WTC11 (cell line): ENCODE data around the gene ZSWIM6. TPM values are rescaled to one million over a fixed set of nuclear protein-coding genes. Genes with fewer than 3 reads are reported as not detected.

ENCODE experiments used
- ATAC-seq: fragments of 200-7000 bp; cut with Tn5 transposase; 2 replicates; pipeline ENCODE4 v1.10.0; 2021; ENCODE audit warnings: mild to moderate bottlenecking, moderate library complexity
- CTCF ChIA-PET: fragments of 300-600 bp; sonication (Branson Sonifier 250); formaldehyde crosslinking; loops from one replicate; lab custom pipeline; 2021; ENCODE audit warnings: antibody characterized with exemption; lab: Charles Lee
- POLR2A ChIA-PET: fragments of 350-600 bp; sonication (Branson Sonifier 250); formaldehyde crosslinking; loops from one replicate; lab custom pipeline; 2021; ENCODE audit warnings: antibody characterized with exemption; lab: Charles Lee
- DNase-seq: peaks from one replicate; pipeline ENCODE4 v3.0.0; 2021; ENCODE audit warnings: low spot score
- H3K27ac Mint-ChIP-seq: 2 replicates; pipeline ENCODE4 v1.8.0; 2021; ENCODE audit warnings: mixed read lengths
- H3K27me3 Mint-ChIP-seq: 2 replicates; pipeline ENCODE4 v1.8.0; 2021; ENCODE audit warnings: low read depth, mild to moderate bottlenecking, moderate library complexity, mixed read lengths
- H3K36me3 Mint-ChIP-seq: 2 replicates; pipeline ENCODE4 v1.8.0; 2021; ENCODE audit warnings: mixed read lengths
- H3K4me1 Mint-ChIP-seq: 2 replicates; pipeline ENCODE4 v1.8.0; 2022; ENCODE audit warnings: mixed read lengths
- H3K4me3 Mint-ChIP-seq: 2 replicates; pipeline ENCODE4 v1.8.0; 2021; ENCODE audit warnings: mild to moderate bottlenecking, moderate library complexity, mixed read lengths
- H3K9me3 Mint-ChIP-seq: 2 replicates; pipeline ENCODE4 v1.8.0; 2021; ENCODE audit warnings: mixed read lengths
- ATF1 ChIP-seq: sonication (generic); formaldehyde crosslinking; IDR thresholded peaks from 2 replicates; pipeline ENCODE4 v1.8.1; 2023; ENCODE audit warnings: mild to moderate bottlenecking, moderate library complexity, missing genetic modification reagents
- ATF3 ChIP-seq: sonication (generic); formaldehyde crosslinking; conservative IDR thresholded peaks from 2 replicates; pipeline ENCODE4 v1.8.1; 2022; ENCODE audit warnings: mild to moderate bottlenecking, missing genetic modification reagents
- CREM ChIP-seq: sonication (generic); formaldehyde crosslinking; IDR thresholded peaks from 2 replicates; pipeline ENCODE4 v1.8.1; 2022; ENCODE audit warnings: mild to moderate bottlenecking, missing genetic modification reagents, moderate library complexity
- E2F4 ChIP-seq: sonication (generic); formaldehyde crosslinking; IDR thresholded peaks from 2 replicates; pipeline ENCODE4 v1.8.1; 2022; ENCODE audit warnings: low read depth, mild to moderate bottlenecking, moderate library complexity, missing genetic modification reagents, borderline replicate concordance
- FOXP4 ChIP-seq: sonication (generic); formaldehyde crosslinking; IDR thresholded peaks from 2 replicates; pipeline ENCODE4 v1.8.0; 2022; ENCODE audit warnings: mild to moderate bottlenecking, missing genetic modification reagents
- GABPB1 ChIP-seq: sonication (generic); formaldehyde crosslinking; IDR thresholded peaks from 2 replicates; pipeline ENCODE4 v1.8.1; 2023; ENCODE audit warnings: mild to moderate bottlenecking, missing genetic modification reagents
- GRHL2 ChIP-seq: fragments of 250-450 bp; sonication (Bioruptor Pico); IDR thresholded peaks from 2 replicates; pipeline ENCODE4 v1.8.0; 2022; ENCODE audit warnings: mild to moderate bottlenecking, moderate library complexity; ENCODE audit not compliant: insufficient replicate concordance, severe bottlenecking
- MAX ChIP-seq: sonication (generic); formaldehyde crosslinking; IDR thresholded peaks from 2 replicates; pipeline ENCODE4 v1.8.0; 2022; ENCODE audit warnings: mild to moderate bottlenecking, missing genetic modification reagents
- MXD4 ChIP-seq: fragments of 250-450 bp; sonication (Bioruptor Pico); IDR thresholded peaks from 2 replicates; pipeline ENCODE4 v1.8.0; 2021; ENCODE audit warnings: mild to moderate bottlenecking, moderate library complexity, borderline replicate concordance
- MYBL2 ChIP-seq: sonication (generic); formaldehyde crosslinking; IDR thresholded peaks from 2 replicates; pipeline ENCODE4 v1.8.1; 2023; ENCODE audit warnings: mild to moderate bottlenecking, moderate library complexity, missing genetic modification reagents
- PRRX2 ChIP-seq: fragments of 250-450 bp; sonication (Bioruptor Pico); IDR thresholded peaks from 2 replicates; pipeline ENCODE4 v1.8.0; 2021; ENCODE audit warnings: mild to moderate bottlenecking
- SP1 ChIP-seq: sonication (generic); formaldehyde crosslinking; conservative IDR thresholded peaks from 2 replicates; pipeline ENCODE4 v1.8.1; 2022; ENCODE audit warnings: missing genetic modification reagents
- STAT6 ChIP-seq: sonication (generic); formaldehyde crosslinking; conservative IDR thresholded peaks from 2 replicates; pipeline ENCODE4 v1.8.1; 2023; ENCODE audit warnings: mild to moderate bottlenecking, low read depth, missing genetic modification reagents, moderate library complexity
- TEAD1 ChIP-seq: sonication (generic); formaldehyde crosslinking; IDR thresholded peaks from 2 replicates; pipeline ENCODE4 v1.8.0; 2022; ENCODE audit warnings: mild to moderate bottlenecking, missing genetic modification reagents
- USF2 ChIP-seq: sonication (generic); formaldehyde crosslinking; IDR thresholded peaks from 2 replicates; pipeline ENCODE4 v1.8.1; 2023; ENCODE audit warnings: mild to moderate bottlenecking, missing genetic modification reagents, moderate library complexity
- ZMAT4 ChIP-seq: fragments of 250-450 bp; sonication (Bioruptor Pico); IDR thresholded peaks from 2 replicates; pipeline ENCODE4 v1.9.0; 2021; ENCODE audit warnings: mild to moderate bottlenecking
- ZNF138 ChIP-seq: sonication (generic); formaldehyde crosslinking; conservative IDR thresholded peaks from 2 replicates; pipeline ENCODE4 v1.8.1; 2022; ENCODE audit warnings: mild to moderate bottlenecking, moderate library complexity, missing genetic modification reagents
- ZNF263 ChIP-seq: sonication (generic); formaldehyde crosslinking; IDR thresholded peaks from 2 replicates; pipeline ENCODE4 v1.8.1; 2022; ENCODE audit warnings: low read depth, mild to moderate bottlenecking, moderate library complexity, missing genetic modification reagents
- ZNF671 ChIP-seq: fragments of 250-450 bp; sonication (Bioruptor Pico); IDR thresholded peaks from 2 replicates; pipeline ENCODE4 v1.8.0; 2021; ENCODE audit warnings: mild to moderate bottlenecking
- total RNA-seq: library from RNA; stranded (reverse); gene quantifications from 3 replicates; pipeline ENCODE4 v1.2.3, GENCODE V29; 2021

ZSWIM6 gene
- total RNA-seq, 1 experiment from 2014 or later: 12.5 TPM

- no peak for TF ChIP-seq ZNF138 (CRISPR knock-in tag)
These were observed 139.3 kb downstream of the ZSWIM6 start (continued) for GRCh38 chr5:61471352-61471751.

- DNase-seq: no peak
- Mint-ChIP-seq H3K27me3 (no peaks in the 10 kb centered on the region), H3K4me1 (peaks cover 9% of the 10 kb centered on the region), H3K4me3 (no peak overlapping the region), H3K9me3 (peaks cover 19% of the 10 kb centered on the region), H3K27ac (no peak overlapping the region), H3K36me3 (peaks cover 16% of the 10 kb centered on the region)
- TF ChIP-seq STAT6 (CRISPR knock-in tag) (no peak), CREM (CRISPR knock-in tag) (no peak), E2F4 (CRISPR knock-in tag) (no peak)
- ATAC-seq: no peak
- ChIA-PET CTCF (no interaction called here), POLR2A (no interaction called here)
These were observed 140.3 kb downstream of the ZSWIM6 start for GRCh38 chr5:61472172-61472958.

GRCh38 chr5:61474746-61475145 is 142.7 kb downstream of the ZSWIM6 start:
- no peak overlapping the region for H3K4me3 Mint-ChIP-seq
- TF ChIP-seq PRRX2 (CRISPR knock-in tag) (no peak), FOXP4 (CRISPR knock-in tag) (no peak), MXD4 (CRISPR knock-in tag) (no peak), GRHL2 (CRISPR knock-in tag) (no peak), ZNF263 (CRISPR knock-in tag) (no peak), USF2 (CRISPR knock-in tag) (no peak), ATF3 (CRISPR knock-in tag) (no peak), ZNF671 (CRISPR knock-in tag) (no peak), TEAD1 (CRISPR knock-in tag) (no peak), MYBL2 (no peak), ZMAT4 (no peak), ATF1 (CRISPR knock-in tag) (no peak), SP1 (CRISPR knock-in tag) (no peak), MAX (CRISPR knock-in tag) (no peak), GABPB1 (no peak)
- TF ChIP-seq, all 79 proteins: peak for 0
- H3K27ac Mint-ChIP-seq: no peak overlapping the region
- peaks cover 16% of the 10 kb centered on the region for H3K36me3 Mint-ChIP-seq
- ATAC-seq: no peak
- peaks cover 5% of the 10 kb centered on the region for H3K4me1 Mint-ChIP-seq
- DNase-seq: no peak
- ChIA-PET CTCF (no interaction called here), POLR2A (no interaction called here)
- no peaks in the 10 kb centered on the region for H3K27me3 Mint-ChIP-seq
- peaks cover 19% of the 10 kb centered on the region for H3K9me3 Mint-ChIP-seq
